Cerebellar cortex (tissue), 1 donor: ENCODE results near the gene CTU2.
"Not testable (repeated sequence)": the region's sequence is repeated elsewhere in the genome, so short reads cannot be mapped to it uniquely, and the experiment has no call there.

Experiments
- DNase-seq: peaks from one replicate; pipeline ENCODE4 v3.0.0-alpha.2; 2015; ENCODE audit warnings: low spot score

CTU2 gene

DNA sequence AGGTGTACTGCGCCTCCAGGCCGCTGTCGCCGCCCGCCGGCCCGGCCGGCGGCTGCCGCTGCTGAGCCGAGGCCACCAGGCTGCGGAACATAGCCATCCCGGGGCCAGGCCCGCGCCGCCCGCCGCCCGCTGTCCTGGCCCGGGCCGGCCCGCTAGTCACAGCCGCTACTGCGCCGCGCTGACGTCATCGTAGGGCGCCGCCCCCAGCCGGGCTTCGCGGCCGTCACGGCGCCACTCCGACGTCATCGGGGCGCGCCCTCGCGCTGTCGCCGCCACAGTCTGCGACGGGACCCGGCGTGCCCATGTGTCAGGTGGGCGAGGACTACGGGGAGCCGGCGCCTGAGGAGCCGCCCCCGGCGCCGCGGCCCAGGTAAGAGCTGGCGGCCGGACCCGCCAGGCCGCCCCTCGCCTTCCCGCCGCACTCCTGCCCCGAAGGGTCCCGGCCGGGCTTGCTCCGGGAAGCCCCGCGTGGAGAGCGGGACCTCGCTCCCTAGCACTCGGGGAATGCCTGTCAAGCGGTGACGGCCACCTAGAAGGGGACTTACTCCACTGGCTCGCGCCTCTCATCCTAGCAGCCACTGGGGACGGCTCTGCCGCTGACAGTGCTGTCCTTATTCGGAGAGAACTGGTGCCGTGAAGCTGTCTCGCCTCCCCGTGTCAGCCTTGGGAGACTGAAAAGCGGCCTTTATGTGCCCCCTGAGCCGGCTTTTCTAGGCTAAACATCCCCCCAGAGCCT is at the start of gene CTU2, which contains the start of gene RNF166:
CTU2 (plus strand) TSS at position 275 of the 736 bp plus-strand sequence; CDS start at position 303, 28 bp downstream.
RNF166 (minus strand) TSS at position 180 of the 736 bp plus-strand sequence; CDS start at position 97, 83 bp downstream.
- peak; percentile 78 for DNase-seq

DNA sequence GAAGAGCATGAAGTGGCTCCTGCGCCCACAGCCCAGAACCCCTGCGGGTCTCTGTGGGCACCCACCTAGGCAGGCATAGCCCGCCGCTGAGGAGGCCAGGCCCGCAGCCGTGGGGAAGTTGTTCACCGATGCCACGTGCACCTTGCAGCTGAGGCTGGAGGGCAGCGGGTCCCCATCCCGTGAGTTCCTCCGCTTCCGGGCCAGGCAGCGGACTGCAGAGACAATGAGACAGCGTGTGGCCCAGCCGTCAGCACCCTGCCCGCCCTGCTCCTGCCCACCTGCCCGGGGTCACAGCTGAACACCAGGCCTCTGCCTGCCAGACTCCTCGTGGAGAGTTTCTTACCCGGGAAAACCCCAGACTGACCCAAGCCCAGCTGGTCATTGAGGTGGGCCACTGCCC is 48.9 kb upstream of the CTU2 start:
- no peak for DNase-seq

DNA sequence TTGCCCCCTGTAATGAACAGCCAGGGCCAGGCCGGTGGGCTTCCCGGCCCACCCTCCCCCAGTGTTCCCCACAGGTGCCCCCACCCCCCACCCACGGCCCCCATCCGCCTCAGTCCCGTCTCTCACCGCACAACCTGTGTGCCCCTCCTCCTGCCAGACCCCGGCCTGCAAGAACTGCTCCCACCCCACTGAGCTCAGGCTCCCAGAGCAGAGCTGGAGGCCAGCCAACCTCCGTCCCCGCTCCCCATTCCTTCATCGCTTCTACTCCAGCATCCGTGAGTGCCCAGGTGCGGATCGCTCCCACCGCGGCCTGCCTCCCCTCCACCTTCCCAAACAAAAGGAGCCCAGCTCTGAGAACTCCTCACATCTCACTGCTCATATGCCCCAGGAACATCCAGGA is 47.6 kb upstream of the CTU2 start:
- no peak for DNase-seq

DNA sequence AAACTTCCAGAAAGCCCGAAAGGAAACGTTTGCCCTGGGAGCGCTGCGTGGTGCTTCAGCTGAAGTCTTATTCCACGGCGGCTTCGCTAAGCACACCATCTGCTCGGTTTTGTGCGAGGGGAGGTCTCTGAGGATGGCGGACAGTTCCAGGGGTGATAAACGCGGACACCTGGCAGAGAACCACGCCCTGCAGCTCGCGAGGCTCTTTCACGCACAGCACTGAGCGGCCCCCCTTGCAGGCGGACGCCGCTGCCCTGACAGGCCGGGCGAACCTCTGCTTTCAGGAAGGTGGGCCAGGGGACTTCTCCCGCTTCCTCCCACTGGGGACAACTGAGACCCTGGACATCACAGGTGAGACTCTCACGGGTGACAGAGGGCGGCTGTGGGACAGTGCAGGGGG is 47.1 kb upstream of the CTU2 start:
- no peak for DNase-seq

DNA sequence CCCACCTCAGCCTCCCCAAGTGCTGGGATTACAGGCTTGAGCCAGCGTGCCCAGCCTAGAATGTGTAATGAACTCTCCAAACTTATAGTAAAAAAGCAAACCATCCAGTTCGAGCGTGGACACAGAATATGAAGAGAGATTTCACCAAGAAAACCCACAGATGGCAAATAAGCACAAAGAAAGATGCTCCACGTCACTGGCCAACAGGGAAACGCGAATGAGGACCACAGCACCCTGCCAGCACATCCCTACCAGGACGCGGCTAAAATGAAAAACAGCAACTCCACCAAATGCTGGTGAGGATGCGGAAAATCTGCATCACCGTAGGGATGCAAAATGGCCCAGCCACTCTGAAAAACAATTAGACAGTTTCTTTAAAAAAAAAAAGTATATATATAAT is 44.8 kb upstream of the CTU2 start:
- no peak for DNase-seq

DNA sequence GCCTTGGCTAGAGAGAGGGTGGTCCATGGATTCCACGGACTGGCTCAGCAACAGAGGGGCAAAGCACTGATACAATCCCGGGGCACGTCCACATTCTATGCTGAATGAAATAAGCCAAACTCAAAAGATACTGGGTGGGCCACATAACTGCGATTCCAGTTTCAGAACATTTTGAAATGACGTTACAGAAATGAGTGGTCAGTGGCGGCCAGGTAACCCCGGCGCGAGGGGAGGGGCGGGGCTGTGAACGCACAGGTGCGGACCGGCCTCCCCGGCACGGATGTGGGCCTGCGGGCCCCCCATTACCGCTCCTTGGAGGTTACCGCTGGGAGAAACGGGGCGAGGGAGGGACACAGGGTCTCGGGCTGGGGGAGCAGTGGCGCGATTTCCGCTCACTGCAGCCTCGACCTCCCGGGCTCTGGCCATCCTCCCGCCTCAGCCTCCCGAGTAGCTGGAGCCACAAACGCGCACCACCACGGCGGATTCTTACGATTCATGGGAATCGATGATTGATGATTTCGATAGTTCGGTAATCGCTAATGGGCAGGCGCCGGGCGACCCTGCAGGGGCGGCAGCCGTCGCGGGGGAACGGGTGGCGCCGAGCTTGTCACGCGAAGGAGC is 44.0 kb upstream of the CTU2 start:
- DNase-seq, result no peak

DNA sequence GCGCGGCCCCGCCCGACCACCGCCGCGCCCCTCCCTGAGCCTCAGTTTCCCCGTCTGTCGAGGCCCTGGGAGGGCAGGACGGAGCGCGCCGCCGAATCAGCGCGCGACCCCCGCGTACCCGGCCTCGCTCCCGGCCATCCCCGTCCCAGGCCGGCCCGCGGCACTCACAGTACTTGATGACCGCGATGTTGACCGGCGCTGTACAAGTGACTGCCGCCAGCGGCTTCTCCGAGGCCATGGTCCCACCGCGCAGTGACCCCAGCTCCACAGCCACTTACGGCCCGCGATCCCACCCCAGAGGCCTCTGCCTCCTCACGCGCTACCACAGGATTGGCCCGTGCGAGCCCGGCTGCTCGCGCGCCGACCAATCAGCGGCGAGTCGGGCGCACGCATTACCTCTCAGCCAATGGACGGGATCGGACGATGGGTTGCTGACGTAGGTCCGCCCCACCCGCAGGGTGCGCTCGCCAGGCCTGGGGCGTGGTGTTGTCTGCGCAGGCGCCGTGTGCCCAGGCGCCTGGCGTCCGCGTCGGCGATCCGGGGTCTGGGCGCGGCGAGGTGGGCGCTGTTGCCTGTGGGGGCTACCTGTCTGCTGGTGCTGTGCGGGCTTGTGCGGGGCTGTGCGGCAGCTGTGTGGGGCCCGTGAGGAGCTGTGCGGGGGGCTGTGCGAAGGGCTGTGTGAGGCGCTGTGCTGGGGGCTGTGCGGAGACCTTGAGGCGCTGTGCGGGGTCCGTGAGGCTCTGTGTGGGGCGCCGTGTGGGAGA is 43.3 kb upstream of the CTU2 start, which contains the start of gene MVD:
MVD (minus strand) TSS at position 249 of the 764 bp plus-strand sequence; CDS start at position 238, 11 bp downstream.
- peak; percentile 98 for DNase-seq

GRCh38 chr16:88665148-88665547 is 41.2 kb upstream of the CTU2 start:
- DNase-seq, result no peak

DNA sequence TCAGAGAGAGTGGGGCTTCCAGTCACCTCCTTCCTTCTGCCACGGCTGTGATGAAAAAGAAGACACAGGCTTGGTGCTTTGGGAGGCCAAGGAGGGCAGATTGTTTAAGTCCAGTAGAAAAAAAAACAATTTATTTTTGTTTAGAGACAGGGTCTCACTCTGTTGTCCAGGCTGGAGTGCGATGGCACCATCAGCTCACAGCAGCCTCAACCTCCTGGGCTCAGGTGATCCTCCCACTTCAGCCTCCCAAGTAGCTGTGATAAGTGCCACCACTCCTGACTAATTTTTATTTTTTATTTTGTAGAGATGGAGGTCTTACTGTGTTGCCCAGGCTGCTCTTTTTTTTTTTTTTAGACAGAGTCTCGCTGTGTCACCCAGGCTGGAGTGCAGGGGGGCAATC is 40.7 kb upstream of the CTU2 start:
- DNase-seq, result no peak

DNA sequence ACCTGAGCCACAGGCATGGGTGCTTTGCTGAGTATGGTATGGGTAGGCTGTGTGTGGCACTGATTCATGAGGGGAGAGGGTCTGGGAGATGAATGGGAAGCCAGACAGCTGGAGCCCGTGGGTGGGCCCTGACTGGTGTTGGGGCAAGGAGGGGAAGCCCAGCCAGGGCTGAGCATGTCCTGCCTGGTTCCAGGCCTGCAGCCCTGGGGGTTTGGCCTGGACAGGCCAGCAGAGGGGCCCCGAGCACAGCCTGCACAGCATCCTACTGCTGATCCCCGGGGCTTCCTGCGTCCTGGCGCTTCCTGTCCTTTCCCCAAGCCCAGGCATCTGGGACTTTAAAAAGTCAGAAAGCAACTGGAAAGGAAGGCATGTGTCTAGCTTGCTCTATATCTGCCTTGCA is 38.8 kb upstream of the CTU2 start:
- no peak for DNase-seq

- not testable (repeated sequence) for DNase-seq
Observed at GRCh38 chr16:88669493-88669892, 36.8 kb upstream of the CTU2 start.

DNA sequence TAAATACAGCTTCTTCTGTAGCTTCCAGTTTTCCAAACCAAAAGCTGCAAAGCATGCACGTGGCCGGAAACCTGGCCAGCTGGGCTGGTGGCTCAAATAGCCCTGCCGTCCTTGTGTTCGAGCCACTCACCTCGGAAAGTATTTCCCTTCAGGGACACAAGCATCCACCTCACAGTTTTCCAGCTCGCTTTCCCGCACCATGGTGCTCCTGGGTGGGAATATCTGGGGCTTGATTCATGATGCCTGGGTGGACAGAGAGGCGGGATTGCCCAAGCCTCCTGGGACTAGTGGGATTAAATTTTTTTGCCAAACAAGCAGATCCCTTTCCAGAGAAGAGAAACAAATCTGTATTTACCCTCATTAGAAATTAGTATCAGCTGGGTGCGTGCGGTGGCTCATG is 36.3 kb upstream of the CTU2 start:
- DNase-seq, result no peak

DNA sequence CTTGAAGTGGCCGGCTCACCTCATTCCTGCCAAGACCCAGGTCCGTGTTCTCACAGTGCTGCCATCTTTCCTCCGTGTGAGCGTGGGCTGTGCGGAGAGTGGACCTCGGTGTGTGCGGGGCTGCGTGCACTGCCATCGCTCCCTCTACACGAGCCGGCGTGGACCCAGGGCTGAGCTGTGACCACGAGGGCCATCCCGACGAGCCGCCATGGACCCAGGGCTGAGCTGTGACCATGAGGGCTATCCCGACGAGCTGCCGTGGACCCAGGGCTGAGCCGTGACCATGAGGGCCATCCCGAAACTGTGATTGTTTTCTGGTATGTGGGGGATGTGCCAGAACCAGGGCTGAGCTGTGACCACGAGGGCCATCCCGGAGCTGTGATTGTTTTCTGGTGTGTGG is 34.5 kb upstream of the CTU2 start:
- no peak for DNase-seq

- DNase-seq, result no peak
Observed at GRCh38 chr16:88672776-88673175, 33.5 kb upstream of the CTU2 start.

DNA sequence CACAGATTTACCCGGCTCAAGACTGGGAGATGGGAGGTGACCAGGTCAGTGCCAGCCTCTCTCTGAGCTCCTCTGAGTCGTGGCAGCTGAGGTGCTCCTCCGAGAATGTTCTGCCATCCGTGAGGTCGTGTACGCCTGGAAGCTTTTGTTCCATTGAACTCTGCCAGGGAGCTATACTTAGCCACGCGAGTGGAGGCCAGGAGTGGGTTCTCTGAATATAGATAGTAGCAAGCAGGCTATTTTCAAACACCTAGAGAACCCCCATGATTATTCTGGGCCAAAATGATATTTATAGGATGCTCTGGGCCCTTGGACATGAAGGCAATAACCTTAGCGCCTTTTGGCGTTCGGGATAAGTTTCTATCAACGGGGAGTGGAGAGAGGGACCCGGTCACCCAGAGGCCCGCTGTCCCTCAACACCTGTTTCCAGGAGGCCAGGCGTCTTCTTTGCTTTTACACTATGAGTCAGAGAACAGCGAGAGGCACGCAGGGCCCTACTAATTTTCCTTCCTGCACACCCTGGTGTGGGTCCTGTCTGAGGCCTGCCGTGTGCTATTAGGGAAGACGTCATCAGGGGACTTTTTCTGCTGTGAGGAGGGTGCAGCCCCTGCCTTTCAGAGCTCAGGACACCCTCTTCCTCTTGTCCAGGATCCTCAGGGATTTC is 32.5 kb upstream of the CTU2 start:
- no peak for DNase-seq

DNA sequence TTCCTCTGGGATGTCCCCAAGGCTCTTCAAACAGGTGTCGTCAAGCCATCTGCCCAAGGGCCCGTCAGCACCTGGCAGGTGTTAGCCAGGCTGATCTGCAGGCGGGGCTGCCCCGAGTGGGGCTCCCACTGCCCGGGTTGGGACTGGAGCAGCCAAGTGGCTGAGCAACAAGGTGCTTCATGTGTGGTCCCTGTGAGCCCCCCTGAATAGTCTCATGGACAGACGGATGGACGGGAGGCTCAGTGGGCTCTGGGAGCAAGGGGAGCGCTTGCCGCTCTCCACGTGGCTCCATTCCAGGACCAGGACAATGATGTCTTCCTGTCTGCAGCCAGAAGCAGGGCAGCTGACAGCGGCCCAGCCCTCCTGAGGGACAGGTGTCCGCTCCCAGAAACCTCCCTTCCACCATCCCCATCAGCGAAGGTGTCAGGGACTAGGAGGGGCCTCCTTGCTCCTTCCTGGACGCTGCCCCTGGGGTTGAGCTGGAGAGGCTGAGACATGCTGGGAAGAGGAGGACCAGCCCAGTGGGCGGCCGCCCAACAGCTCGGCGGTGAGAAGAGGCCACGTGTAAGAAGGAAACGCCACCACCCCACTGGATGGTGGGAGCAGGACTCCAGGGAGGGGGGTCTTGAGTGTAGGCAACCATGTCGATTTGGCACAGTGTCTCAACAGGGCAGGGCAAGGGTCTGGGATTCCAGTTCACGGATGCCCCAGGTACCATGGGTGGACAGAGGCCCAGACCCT is 29.6 kb upstream of the CTU2 start:
- no peak for DNase-seq

DNA sequence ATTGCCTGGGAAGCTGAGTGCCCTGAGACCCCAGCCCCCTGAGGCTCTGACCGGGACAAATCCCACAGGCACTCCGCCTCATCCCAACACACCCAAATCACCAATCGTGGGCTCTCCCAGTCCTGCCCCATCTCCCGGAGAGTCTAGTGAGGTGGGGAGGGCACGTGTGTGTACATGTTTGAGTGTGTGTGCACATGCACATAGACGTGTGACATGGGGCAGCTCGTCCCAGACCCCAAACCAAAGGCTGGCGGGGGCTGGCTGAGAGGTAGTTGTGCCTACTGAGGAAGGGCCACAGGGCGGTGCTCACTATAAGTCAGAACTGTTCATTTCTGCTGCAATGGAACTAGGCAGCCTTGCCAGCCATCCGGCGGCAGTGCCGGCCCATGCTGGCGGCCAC is 28.6 kb upstream of the CTU2 start:
- DNase-seq, result no peak

- no peak for DNase-seq
Observed at GRCh38 chr16:88678224-88678979, 27.9 kb upstream of the CTU2 start.

DNA sequence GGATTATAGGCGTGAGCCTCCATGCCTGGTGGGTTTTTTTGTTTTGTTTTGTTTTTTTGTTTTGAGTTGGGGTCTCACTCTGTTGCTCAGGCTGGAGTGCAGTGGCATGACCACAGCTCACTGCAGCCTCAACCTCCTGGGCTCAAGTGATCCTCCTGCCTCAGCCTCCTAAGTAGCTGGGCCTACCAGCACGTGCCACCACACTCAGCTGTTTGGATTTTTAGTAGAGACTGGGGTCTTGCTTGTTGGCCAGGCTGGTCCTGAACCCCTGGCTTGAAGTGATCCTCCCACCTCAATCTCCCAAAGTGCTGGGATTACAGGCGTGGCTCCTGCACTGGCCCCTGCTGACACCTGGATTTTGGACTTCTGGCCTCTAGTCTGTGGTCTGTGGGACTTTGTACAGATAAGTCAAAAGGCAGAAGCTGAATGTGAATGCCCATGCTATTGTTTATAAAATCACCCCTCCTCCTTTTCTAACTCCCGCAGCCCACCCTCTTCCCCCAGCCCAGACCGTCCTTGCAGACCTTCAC is 25.7 kb upstream of the CTU2 start:
- no peak for DNase-seq

GRCh38 chr16:88681084-88681680 is 25.1 kb upstream of the CTU2 start:
- DNase-seq, result no peak
